HepG2 (cell line): ENCODE measurements around the gene ANKZF1. TPM values are rescaled to one million over a fixed set of nuclear protein-coding genes. Genes with fewer than 3 reads are reported as not detected.

ENCODE experiments used
- ATF7-NPFF ChIP-seq: sonication (generic); formaldehyde crosslinking; IDR thresholded peaks from 2 replicates; pipeline ENCODE4 v1.8.1; 2023; ENCODE audit warnings: mild to moderate bottlenecking, low read depth, missing genetic modification reagents, moderate library complexity
- CHCHD3 ChIP-seq: sonication (generic); formaldehyde crosslinking; IDR thresholded peaks from 2 replicates; pipeline ENCODE4 v1.8.0; 2022; ENCODE audit warnings: mild to moderate bottlenecking, missing genetic modification reagents, moderate library complexity
- EZH2 ChIP-seq: conservative IDR thresholded peaks from 2 replicates; pipeline ENCODE4 v1.6.1; 2012; ENCODE audit warnings: mild to moderate bottlenecking, low read depth, low read length, moderate library complexity
- HDAC1 ChIP-seq: sonication (generic); formaldehyde crosslinking; IDR thresholded peaks from 2 replicates; pipeline ENCODE4 v1.5.1; 2020; ENCODE audit warnings: mild to moderate bottlenecking, missing genetic modification reagents
- HIC2 ChIP-seq: sonication (generic); formaldehyde crosslinking; IDR thresholded peaks from 2 replicates; pipeline ENCODE4 v1.9.0; 2022; ENCODE audit warnings: low read depth, missing genetic modification reagents
- HMG20B ChIP-seq: conservative IDR thresholded peaks from 2 replicates; pipeline ENCODE4 v1.6.1; 2016; ENCODE audit warnings: missing genetic modification reagents, missing compliant biosample characterization
- IRF1 ChIP-seq: sonication (generic); formaldehyde crosslinking; IDR thresholded peaks from 2 replicates; pipeline ENCODE4 v1.4.0; 2020; ENCODE audit warnings: low read depth, mild to moderate bottlenecking, missing genetic modification reagents
- KDM2A ChIP-seq: sonication (generic); formaldehyde crosslinking; IDR thresholded peaks from 2 replicates; pipeline ENCODE4 v1.4.0; 2020; ENCODE audit warnings: low read depth, missing genetic modification reagents, borderline replicate concordance
- MAF1 ChIP-seq: sonication (generic); formaldehyde crosslinking; IDR thresholded peaks from 2 replicates; pipeline ENCODE4 v1.5.0; 2020; ENCODE audit warnings: missing genetic modification reagents, borderline replicate concordance
- PLRG1 ChIP-seq: fragments of 450-650 bp; conservative IDR thresholded peaks from 2 replicates; pipeline ENCODE4 v1.6.1; 2016
- SKI ChIP-seq: fragments of 450-650 bp; IDR thresholded peaks from one replicate; pipeline ENCODE4 v1.6.1; 2018; ENCODE audit warnings: mild to moderate bottlenecking; ENCODE audit not compliant: partially characterized antibody
- TBX2 ChIP-seq: sonication (generic); formaldehyde crosslinking; IDR thresholded peaks from 2 replicates; pipeline ENCODE4 v1.5.0; 2020; ENCODE audit warnings: missing genetic modification reagents, mild to moderate bottlenecking, borderline replicate concordance
- TEF ChIP-seq: sonication (generic); formaldehyde crosslinking; IDR thresholded peaks from 2 replicates; pipeline ENCODE4 v1.5.0; 2020; ENCODE audit warnings: missing genetic modification reagents
- THAP11 ChIP-seq: IDR thresholded peaks from 2 replicates; pipeline ENCODE4 v1.6.1; 2016; ENCODE audit warnings: missing biosample characterization, missing genetic modification reagents
- ZBTB1 ChIP-seq: sonication (generic); formaldehyde crosslinking; IDR thresholded peaks from 2 replicates; pipeline ENCODE4 v1.4.0; 2020; ENCODE audit warnings: missing genetic modification reagents, borderline replicate concordance
- ZBTB3 ChIP-seq: sonication (generic); formaldehyde crosslinking; IDR thresholded peaks from 2 replicates; pipeline ENCODE4 v1.4.0; 2020; ENCODE audit warnings: low read depth, mild to moderate bottlenecking, moderate library complexity, missing genetic modification reagents, borderline replicate concordance
- ZFAT ChIP-seq: sonication (generic); formaldehyde crosslinking; conservative IDR thresholded peaks from 2 replicates; pipeline ENCODE4 v1.8.1; 2023; ENCODE audit warnings: missing genetic modification reagents, inconsistent platforms
- ZFP62 ChIP-seq: sonication (generic); formaldehyde crosslinking; IDR thresholded peaks from 2 replicates; pipeline ENCODE4 v1.4.0; 2020; ENCODE audit warnings: missing genetic modification reagents
- ZNF12 ChIP-seq: sonication (generic); formaldehyde crosslinking; IDR thresholded peaks from 2 replicates; pipeline ENCODE4 v1.5.0; 2020; ENCODE audit warnings: missing genetic modification reagents
- ZNF17 ChIP-seq: sonication (generic); formaldehyde crosslinking; IDR thresholded peaks from 2 replicates; pipeline ENCODE4 v1.5.0; 2020; ENCODE audit warnings: mild to moderate bottlenecking, missing genetic modification reagents
- ZNF263 ChIP-seq: sonication (generic); formaldehyde crosslinking; IDR thresholded peaks from 2 replicates; pipeline ENCODE4 v1.4.0; 2020; ENCODE audit warnings: missing genetic modification reagents
- ZNF280D ChIP-seq: sonication (generic); formaldehyde crosslinking; IDR thresholded peaks from 2 replicates; pipeline ENCODE4 v1.5.1; 2020; ENCODE audit warnings: mild to moderate bottlenecking, missing genetic modification reagents
- ZNF331 ChIP-seq: sonication (generic); formaldehyde crosslinking; IDR thresholded peaks from 2 replicates; pipeline ENCODE4 v1.4.0; 2020; ENCODE audit warnings: missing genetic modification reagents
- ZNF550 ChIP-seq: sonication (generic); formaldehyde crosslinking; IDR thresholded peaks from 2 replicates; pipeline ENCODE4 v1.4.0; 2020; ENCODE audit warnings: mild to moderate bottlenecking, missing genetic modification reagents, borderline replicate concordance
- ZNF746 ChIP-seq: sonication (generic); formaldehyde crosslinking; IDR thresholded peaks from 2 replicates; pipeline ENCODE4 v1.8.0; 2022; ENCODE audit warnings: mild to moderate bottlenecking, missing genetic modification reagents
- polyA plus RNA-seq, 8 experiments: library from polyadenylated mRNA; depleted of rRNA in 3 of 8; stranded (reverse) in 7 of 8; unstranded in 1 of 8; fragments of >200 nt; fragmentation: Illumina TruSeq in 4 of 8; extraction: Trizol in 4 of 8; gene quantifications; 2 replicates each; pipeline versions ENCODE4 v1.2.1 to v1.2.3, GENCODE V29; 2011 to 2016; ENCODE audit warnings: low read depth in 4 of 8, missing spikeins in 1 of 8, mixed read lengths in 1 of 8; ENCODE audit not compliant: insufficient read depth in 1 of 8
- total RNA-seq, 5 experiments: library from RNA; depleted of rRNA; stranded (reverse); fragments of >200 nt; fragmentation: Illumina TruSeq; extraction: Trizol; gene quantifications; 2 replicates each; pipeline ENCODE4 v1.2.3, GENCODE V29; 2016; ENCODE audit warnings: low read depth in 1 of 5

Gene ANKZF1
- total and polyA plus RNA-seq, 2 of the 13 experiments (the other 11 are each of a cell fraction or from before 2014, with no cell fraction given) = 25.3 to 128 TPM

- TF ChIP-seq THAP11 (CRISPR knock-in tag) (no peak; the same call in none of the 2 replicates), ZNF17 (CRISPR knock-in tag) (no peak), EZH2 (no peak), ZNF746 (CRISPR knock-in tag) (no peak; the same call in 1 of the 2 replicates), HMG20B (CRISPR knock-in tag) (no peak), ZNF331 (no peak), TBX2 (CRISPR knock-in tag) (peak; percentile 4; the same call in 1 of the 2 replicates), ZBTB1 (0 out of 2 replicates have a peak, but pooled peaks have one; percentile 74), HDAC1 (CRISPR knock-in tag) (no peak), ZNF12 (CRISPR knock-in tag) (0 out of 2 replicates have a peak, but pooled peaks have one; percentile 36), CHCHD3 (CRISPR knock-in tag) (no peak), SKI (no peak), IRF1 (CRISPR knock-in tag) (no peak), ZNF263 (CRISPR knock-in tag) (no peak), KDM2A (CRISPR knock-in tag) (no peak; the same call in 1 of the 2 replicates), ZBTB3 (CRISPR knock-in tag) (0 out of 2 replicates have a peak, but pooled peaks have one; percentile 20), TEF (CRISPR knock-in tag) (no peak), ZFP62 (CRISPR knock-in tag) (no peak), HIC2 (CRISPR knock-in tag) (no peak), PLRG1 (no peak), ZNF280D (CRISPR knock-in tag) (no peak), ZNF550 (no peak; the same call in 1 of the 2 replicates), ATF7-NPFF (no peak), MAF1 (no peak), ZFAT (CRISPR knock-in tag) (no peak)
Observed at GRCh38 chr2:219207134-219207883, 22.3 kb upstream of the ANKZF1 start (continued).
